ENCODE results near the gene NCOR1.

Gene NCOR1

GRCh38 chr17:16108386-16108785 lies 106.9 kb downstream of the NCOR1 start:
- Mint-ChIP-seq H3K4me1 (no peaks in the 10 kb centered on the region), H3K9me3 (no peaks in the 10 kb centered on the region)

GRCh38 chr17:16107165-16107770 lies 108.1 kb downstream of the NCOR1 start:
- Mint-ChIP-seq H3K27me3 (ENCODE audit: low read depth) (no peaks in the 10 kb centered on the region), H3K4me1 (no peaks in the 10 kb centered on the region), H3K9me3 (no peaks in the 10 kb centered on the region), H3K36me3 (ENCODE audit: low read depth) (peaks cover 57% of the 10 kb centered on the region), H3K27ac (no peak overlapping the region), H3K4me3 (no peak overlapping the region)
- no peak for TF ChIP-seq CTCF (IDR thresholded peaks at IDR 0.05; ENCODE audit: unreplicated experiment in 3 of 3)

More at GRCh38 chr17:16108386-16108785, 106.9 kb downstream of the NCOR1 start:
- Mint-ChIP-seq H3K27ac (no peak overlapping the region), H3K36me3 (ENCODE audit: low read depth) (peaks cover 60% of the 10 kb centered on the region), H3K4me3 (no peak overlapping the region), H3K27me3 (ENCODE audit: low read depth) (no peaks in the 10 kb centered on the region)
- no peak for TF ChIP-seq CTCF (IDR thresholded peaks at IDR 0.05; ENCODE audit: unreplicated experiment in 3 of 3)

GRCh38 chr17:16106161-16106891 lies 109.0 kb downstream of the NCOR1 start:
- H3K27ac Mint-ChIP-seq, result no peak overlapping the region

GRCh38 chr17:16104189-16104588 lies 111.1 kb downstream of the NCOR1 start:
- Mint-ChIP-seq H3K4me1 (no peaks in the 10 kb centered on the region), H3K4me3 (no peak overlapping the region), H3K27me3 (ENCODE audit: low read depth) (no peaks in the 10 kb centered on the region), H3K36me3 (ENCODE audit: low read depth) (peaks cover 57% of the 10 kb centered on the region), H3K9me3 (no peaks in the 10 kb centered on the region), H3K27ac (no peak overlapping the region)
- no peak for TF ChIP-seq CTCF (IDR thresholded peaks at IDR 0.05; ENCODE audit: unreplicated experiment in 3 of 3)

More at GRCh38 chr17:16106161-16106891, 109.0 kb downstream of the NCOR1 start:
- H3K4me3 Mint-ChIP-seq, result no peak overlapping the region
- H3K9me3 Mint-ChIP-seq, result no peaks in the 10 kb centered on the region
- H3K27me3 Mint-ChIP-seq (ENCODE audit: low read depth), result no peaks in the 10 kb centered on the region
- no peak for TF ChIP-seq CTCF (IDR thresholded peaks at IDR 0.05; ENCODE audit: unreplicated experiment in 3 of 3)
- H3K4me1 Mint-ChIP-seq, result no peaks in the 10 kb centered on the region
- peaks cover 57% of the 10 kb centered on the region for H3K36me3 Mint-ChIP-seq (ENCODE audit: low read depth)

- Mint-ChIP-seq H3K27me3 (ENCODE audit: low read depth) (no peaks in the 10 kb centered on the region), H3K36me3 (ENCODE audit: low read depth) (peaks cover 70% of the 10 kb centered on the region)
These were observed 113.9 kb downstream of the NCOR1 start for GRCh38 chr17:16101440-16101839.

More at GRCh38 chr17:16101440-16101839, 113.9 kb downstream of the NCOR1 start:
- Mint-ChIP-seq H3K9me3 (peaks cover 5% of the 10 kb centered on the region), H3K4me3 (no peak overlapping the region), H3K4me1 (no peaks in the 10 kb centered on the region), H3K27ac (no peak overlapping the region)
- no peak for TF ChIP-seq CTCF (IDR thresholded peaks at IDR 0.05; ENCODE audit: unreplicated experiment in 3 of 3)
